Loucy (cell line): Measurements from ENCODE around the gene OR13G1.

Experiments
- H2AFZ ChIP-seq: fragments of 200-600 bp; sonication (generic); 2 replicates; pipeline ENCODE4 v1.6.0; 2016; ENCODE audit warnings: antibody characterized with exemption, mild to moderate bottlenecking, low read length, moderate library complexity
- H3F3A ChIP-seq: fragments of 200-600 bp; 2 replicates; pipeline ENCODE4 v1.6.0; 2016; ENCODE audit warnings: antibody characterized with exemption, low read depth, mild to moderate bottlenecking
- H3K27me3 ChIP-seq: fragments of 200-600 bp; sonication (generic); 2 replicates; pipeline ENCODE4 v1.6.1; 2014; ENCODE audit warnings: low read length, mild to moderate bottlenecking; ENCODE audit not compliant: insufficient read depth, poor library complexity, severe bottlenecking
- H3K36me3 ChIP-seq: fragments of 200-600 bp; sonication (generic); 2 replicates; pipeline ENCODE4 v1.6.1; 2016; ENCODE audit warnings: low read length; ENCODE audit not compliant: insufficient read depth
- H3K4me1 ChIP-seq: fragments of 200-600 bp; sonication (generic); 2 replicates; pipeline ENCODE4 v1.5.1; 2014; ENCODE audit warnings: low read length, mild to moderate bottlenecking; ENCODE audit not compliant: insufficient read depth, poor library complexity, severe bottlenecking
- H3K4me2 ChIP-seq: fragments of 200-600 bp; sonication (generic); 2 replicates; pipeline ENCODE4 v1.6.0; 2014; ENCODE audit warnings: antibody characterized with exemption, low read length, low read depth, mild to moderate bottlenecking; ENCODE audit not compliant: poor library complexity, severe bottlenecking
- H3K4me3 ChIP-seq: fragments of 200-600 bp; sonication (generic); 2 replicates; pipeline ENCODE4 v1.5.1; 2014; ENCODE audit warnings: low read length, mild to moderate bottlenecking, mixed read lengths; ENCODE audit not compliant: poor library complexity, severe bottlenecking
- H3K79me2 ChIP-seq: fragments of 200-600 bp; sonication (generic); 2 replicates; pipeline ENCODE4 v1.6.1; 2014; ENCODE audit warnings: low read length; ENCODE audit not compliant: insufficient read depth
- H3K9ac ChIP-seq: fragments of 200-600 bp; sonication (generic); 2 replicates; pipeline ENCODE4 v1.6.0; 2014; ENCODE audit warnings: mild to moderate bottlenecking, low read depth, low read length, moderate library complexity; ENCODE audit not compliant: poor library complexity, severe bottlenecking
- H3K9me2 ChIP-seq: fragments of 200-600 bp; sonication (generic); replicated peaks from 2 replicates; pipeline ENCODE4 v1.6.1; 2016; ENCODE audit warnings: low read depth, low read length, mixed read lengths
- H3K9me3 ChIP-seq: fragments of 200-600 bp; sonication (generic); 2 replicates; pipeline ENCODE4 v1.6.1; 2014; ENCODE audit warnings: mild to moderate bottlenecking, antibody characterized with exemption, low read length, low read depth; ENCODE audit not compliant: insufficient read depth
- H4K20me1 ChIP-seq: fragments of 200-600 bp; sonication (generic); 2 replicates; pipeline ENCODE4 v1.6.0; 2014; ENCODE audit warnings: antibody characterized with exemption, low read length, mild to moderate bottlenecking; ENCODE audit not compliant: insufficient read depth, poor library complexity, severe bottlenecking
- EZH2phosphoT487 ChIP-seq: fragments of 200-600 bp; IDR thresholded peaks from 2 replicates; pipeline ENCODE4 v1.6.1; 2018; ENCODE audit warnings: antibody characterized with exemption, mild to moderate bottlenecking, moderate library complexity, borderline replicate concordance
- TF ChIP-seq, protein P1 (sequence below): fragments of 200-600 bp; sonication (generic); conservative IDR thresholded peaks from 2 replicates; pipeline ENCODE4 v1.5.1; 2014; ENCODE audit warnings: mild to moderate bottlenecking, antibody characterized with exemption, low read length

Gene OR13G1

DNA sequence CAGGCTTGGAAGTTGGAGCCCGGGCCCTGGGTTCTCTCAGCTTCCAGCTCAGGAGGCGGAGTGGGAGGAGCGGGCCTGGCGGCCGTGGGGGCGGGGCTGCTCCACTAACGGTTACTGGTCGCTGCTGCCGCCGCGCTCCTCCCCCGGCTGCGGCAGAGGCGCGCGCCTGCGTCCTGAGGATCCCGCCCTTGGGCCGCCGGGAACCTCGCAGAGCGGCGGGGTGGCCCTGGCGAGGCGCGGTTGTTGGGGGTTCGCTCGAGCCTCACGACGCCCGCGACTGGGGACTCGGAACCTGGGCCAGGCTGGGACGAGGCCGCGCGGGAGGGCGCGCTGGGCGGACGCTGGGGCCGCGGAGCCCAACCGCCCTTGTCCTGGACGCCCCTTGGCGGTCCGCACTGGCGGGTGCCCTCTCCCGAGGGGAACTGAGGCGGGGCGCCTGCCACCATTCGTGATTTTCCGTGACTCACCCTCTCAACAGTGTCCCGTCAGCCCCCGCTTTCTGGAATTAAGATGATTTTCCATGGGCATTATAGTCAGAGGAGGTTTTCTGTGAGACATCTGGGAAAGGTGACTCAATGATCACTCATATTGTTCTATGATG is 40.1 kb downstream of the OR13G1 start:
- Histone ChIP-seq H3F3A (no peaks in the 10 kb centered on the region), H3K9me3 (no peaks in the 10 kb centered on the region), H3K27me3 (no peaks in the 10 kb centered on the region), H4K20me1 (no peaks in the 10 kb centered on the region), H3K4me3 (no peak overlapping the region), H3K4me2 (no peak overlapping the region), H2AFZ (no peak overlapping the region), H3K36me3 (no peaks in the 10 kb centered on the region), H3K9ac (no peak overlapping the region), H3K4me1 (peaks cover 16% of the 10 kb centered on the region), H3K9me2 (no peaks in the 10 kb centered on the region), H3K79me2 (no peaks in the 10 kb centered on the region)
- TF ChIP-seq, protein P1, sequence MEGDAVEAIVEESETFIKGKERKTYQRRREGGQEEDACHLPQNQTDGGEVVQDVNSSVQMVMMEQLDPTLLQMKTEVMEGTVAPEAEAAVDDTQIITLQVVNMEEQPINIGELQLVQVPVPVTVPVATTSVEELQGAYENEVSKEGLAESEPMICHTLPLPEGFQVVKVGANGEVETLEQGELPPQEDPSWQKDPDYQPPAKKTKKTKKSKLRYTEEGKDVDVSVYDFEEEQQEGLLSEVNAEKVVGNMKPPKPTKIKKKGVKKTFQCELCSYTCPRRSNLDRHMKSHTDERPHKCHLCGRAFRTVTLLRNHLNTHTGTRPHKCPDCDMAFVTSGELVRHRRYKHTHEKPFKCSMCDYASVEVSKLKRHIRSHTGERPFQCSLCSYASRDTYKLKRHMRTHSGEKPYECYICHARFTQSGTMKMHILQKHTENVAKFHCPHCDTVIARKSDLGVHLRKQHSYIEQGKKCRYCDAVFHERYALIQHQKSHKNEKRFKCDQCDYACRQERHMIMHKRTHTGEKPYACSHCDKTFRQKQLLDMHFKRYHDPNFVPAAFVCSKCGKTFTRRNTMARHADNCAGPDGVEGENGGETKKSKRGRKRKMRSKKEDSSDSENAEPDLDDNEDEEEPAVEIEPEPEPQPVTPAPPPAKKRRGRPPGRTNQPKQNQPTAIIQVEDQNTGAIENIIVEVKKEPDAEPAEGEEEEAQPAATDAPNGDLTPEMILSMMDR, result no peak
- TF ChIP-seq EZH2phosphoT487, result no peak

DNA sequence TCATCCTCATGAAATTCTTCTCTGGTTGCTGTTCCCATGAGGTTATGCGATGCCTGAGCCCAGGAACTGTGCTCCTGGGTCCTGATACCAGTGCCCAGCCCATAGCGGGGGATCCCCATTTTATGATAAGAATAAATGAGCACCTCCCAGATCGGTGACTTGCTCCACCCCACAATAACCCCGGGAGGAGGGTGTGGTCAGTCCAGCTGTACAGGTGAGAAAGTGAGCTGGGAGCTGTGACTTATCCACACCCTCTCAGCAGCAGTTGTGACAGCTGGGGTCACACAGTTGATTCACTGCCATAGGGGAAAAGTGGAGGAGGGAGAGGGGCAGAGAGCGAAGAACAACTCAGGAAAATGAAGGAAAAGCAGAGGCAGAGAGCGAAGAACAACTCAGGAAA is 40.8 kb downstream of the OR13G1 start:
- Histone ChIP-seq H4K20me1 (no peaks in the 10 kb centered on the region), H3K9me3 (no peaks in the 10 kb centered on the region), H3F3A (no peaks in the 10 kb centered on the region), H3K4me3 (no peak overlapping the region), H3K4me2 (no peak overlapping the region), H3K9me2 (no peaks in the 10 kb centered on the region), H3K36me3 (no peaks in the 10 kb centered on the region), H2AFZ (no peak overlapping the region), H3K4me1 (peaks cover 16% of the 10 kb centered on the region), H3K27me3 (no peaks in the 10 kb centered on the region), H3K9ac (no peak overlapping the region), H3K79me2 (no peaks in the 10 kb centered on the region)
- TF ChIP-seq, protein P1, result no peak
- TF ChIP-seq EZH2phosphoT487, result no peak

DNA sequence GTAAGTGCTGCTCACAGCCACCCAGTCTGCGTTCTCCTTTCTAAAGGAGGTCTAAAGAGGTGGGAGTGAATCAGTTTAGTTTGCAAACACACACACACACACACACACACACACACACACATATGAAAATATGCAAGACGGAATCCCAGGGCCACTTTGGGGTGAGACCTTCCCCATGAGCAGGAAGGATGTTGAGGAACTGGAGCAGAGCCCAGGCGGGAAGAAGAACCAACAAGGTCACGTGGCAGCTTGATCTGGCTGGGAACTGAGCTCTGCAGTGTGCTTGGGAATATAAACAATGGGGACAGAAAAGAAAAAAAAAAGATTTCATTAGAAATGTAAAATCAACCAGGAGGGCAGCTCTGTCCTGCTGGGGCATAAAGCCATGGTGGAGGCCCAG is 41.5 kb downstream of the OR13G1 start:
- Histone ChIP-seq H3K79me2 (no peaks in the 10 kb centered on the region), H3K9me2 (no peaks in the 10 kb centered on the region), H3F3A (no peaks in the 10 kb centered on the region), H4K20me1 (no peaks in the 10 kb centered on the region), H3K9ac (no peak overlapping the region), H3K4me1 (peaks cover 16% of the 10 kb centered on the region), H3K4me2 (no peak overlapping the region), H3K27me3 (no peaks in the 10 kb centered on the region), H3K9me3 (no peaks in the 10 kb centered on the region; the same call in 1 of the 2 replicates), H3K36me3 (no peaks in the 10 kb centered on the region), H2AFZ (no peak overlapping the region), H3K4me3 (no peak overlapping the region)
- TF ChIP-seq EZH2phosphoT487, result no peak
- TF ChIP-seq, protein P1, result no peak
